Stimulated activated CD8-positive, alpha-beta memory T cell treated with anti-CD3 and anti-CD28 coated beads, Interleukin-7, amount 100 ng/mL, for 48 hours (primary cell): Measurements from ENCODE around the gene TRPM1.
"Not testable (repeated sequence)": the region's sequence is repeated elsewhere in the genome, so short reads cannot be mapped to it uniquely, and the experiment has no call there.

Source experiments
- DNase-seq, 2 donors: peaks; one replicate each; pipeline ENCODE4 v3.0.0-alpha.2; 2020; ENCODE audit warnings: low read depth in 1 of 2; ENCODE audit errors: extremely low read depth in 1 of 2

The TRPM1 gene

GRCh38 chr15:31125061-31125460 is 23.5 kb upstream of the TRPM1 start:
- no peak for DNase-seq

- DNase-seq: no peak
Measured at GRCh38 chr15:31116423-31117030, 15.0 kb upstream of the TRPM1 start.

- no peak for DNase-seq
Measured at GRCh38 chr15:31111091-31111647, 9.6 kb upstream of the TRPM1 start.

GRCh38 chr15:31108836-31109235 is 7.3 kb upstream of the TRPM1 start:
- DNase-seq: no peak

- no peak for DNase-seq
Measured at GRCh38 chr15:31106495-31107300, 5.2 kb upstream of the TRPM1 start.

GRCh38 chr15:31104003-31104402 is 2.5 kb upstream of the TRPM1 start:
- DNase-seq: no peak

- no peak for DNase-seq
Measured at GRCh38 chr15:31102374-31103342, 1.1 kb upstream of the TRPM1 start.

- DNase-seq: no peak
Measured at GRCh38 chr15:31102039-31102321, 455 bp upstream of the TRPM1 start.

- no peak for DNase-seq
Measured at GRCh38 chr15:31100738-31101137, 787 bp downstream of the TRPM1 start.

GRCh38 chr15:31098953-31099740 is 2.4 kb downstream of the TRPM1 start:
- no peak for DNase-seq

GRCh38 chr15:31098491-31098917 is 3.0 kb downstream of the TRPM1 start:
- no peak for DNase-seq

- no peak for DNase-seq
Measured at GRCh38 chr15:31096563-31096962, 5.0 kb downstream of the TRPM1 start.

GRCh38 chr15:31091481-31091880 is 10.0 kb downstream of the TRPM1 start:
- no peak for DNase-seq

- DNase-seq: no peak
Measured at GRCh38 chr15:31090766-31091165, 10.8 kb downstream of the TRPM1 start.

- DNase-seq: no peak
Measured at GRCh38 chr15:31089368-31090047, 12.0 kb downstream of the TRPM1 start.

- no peak for DNase-seq
Measured at GRCh38 chr15:31088672-31089367, 12.7 kb downstream of the TRPM1 start.

- DNase-seq: not testable (repeated sequence)
Measured at GRCh38 chr15:31088041-31088440, 13.5 kb downstream of the TRPM1 start.

GRCh38 chr15:31086344-31086743 is 15.2 kb downstream of the TRPM1 start:
- DNase-seq: no peak

- DNase-seq: no peak
Measured at GRCh38 chr15:31085359-31085758, 16.2 kb downstream of the TRPM1 start.
